Hepatocyte (in vitro differentiated cells): Measurements from ENCODE around the gene MIEF1. TPM values are rescaled to one million over a fixed set of nuclear protein-coding genes. Genes with fewer than 3 reads are reported as not detected.

Experiments
- DNase-seq: peaks from one replicate; pipeline ENCODE4 v3.0.0-alpha.2; 2016; ENCODE audit warnings: low spot score
- H2AFZ ChIP-seq: fragments of 200-600 bp; sonication (generic); 2 replicates; pipeline ENCODE4 v1.6.0; 2016; ENCODE audit warnings: antibody characterized with exemption, mild to moderate bottlenecking
- H3K27ac ChIP-seq: fragments of 200-600 bp; sonication (generic); 2 replicates; pipeline ENCODE4 v1.5.1; 2016; ENCODE audit warnings: mild to moderate bottlenecking
- H3K27me3 ChIP-seq: fragments of 200-600 bp; sonication (generic); 2 replicates; pipeline ENCODE4 v1.6.1; 2016
- H3K36me3 ChIP-seq: fragments of 200-600 bp; sonication (generic); replicated peaks from 2 replicates; pipeline ENCODE4 v1.5.1; 2016; ENCODE audit warnings: low read depth; ENCODE audit not compliant: insufficient read depth
- H3K4me1 ChIP-seq: fragments of 200-600 bp; sonication (generic); 2 replicates; pipeline ENCODE4 v1.5.1; 2016; ENCODE audit warnings: mild to moderate bottlenecking, moderate library complexity; ENCODE audit not compliant: insufficient read depth
- H3K4me2 ChIP-seq: fragments of 200-600 bp; sonication (generic); 2 replicates; pipeline ENCODE4 v1.6.0; 2016
- H3K4me3 ChIP-seq: fragments of 200-600 bp; sonication (generic); 2 replicates; pipeline ENCODE4 v1.5.1; 2016; ENCODE audit warnings: mild to moderate bottlenecking
- H3K79me2 ChIP-seq: fragments of 200-600 bp; sonication (generic); 2 replicates; pipeline ENCODE4 v1.6.0; 2017; ENCODE audit warnings: mild to moderate bottlenecking
- H3K9me2 ChIP-seq: fragments of 200-600 bp; sonication (generic); replicated peaks from 2 replicates; pipeline ENCODE4 v1.6.0; 2017; ENCODE audit warnings: mild to moderate bottlenecking; ENCODE audit not compliant: insufficient read depth
- H3K9me3 ChIP-seq: fragments of 200-600 bp; sonication (generic); 2 replicates; pipeline ENCODE4 v1.5.1; 2016; ENCODE audit warnings: low read depth, mild to moderate bottlenecking
- H4K20me1 ChIP-seq: fragments of 200-600 bp; sonication (generic); 2 replicates; pipeline ENCODE4 v1.6.0; 2016; ENCODE audit warnings: mild to moderate bottlenecking; ENCODE audit not compliant: insufficient read depth, poor library complexity, severe bottlenecking
- EZH2 ChIP-seq: fragments of 200-600 bp; sonication (generic); IDR thresholded peaks from 2 replicates; pipeline ENCODE4 v1.6.1; 2016; ENCODE audit warnings: antibody characterized with exemption, mild to moderate bottlenecking, borderline replicate concordance
- EZH2phosphoT487 ChIP-seq: fragments of 200-600 bp; sonication (generic); IDR thresholded peaks from one replicate; pipeline ENCODE4 v1.6.1; 2018; ENCODE audit warnings: antibody characterized with exemption, mild to moderate bottlenecking, low read depth, moderate library complexity; ENCODE audit not compliant: unreplicated experiment, severe bottlenecking
- WGBS: methylation state at CpG from one replicate; pipeline ENCODE4 v1.1.6; 2016; ENCODE audit warnings: low lambda C conversion rate; ENCODE audit errors: missing lambda C conversion rate; 5-methylcytosine and 5-hydroxymethylcytosine counted together
- polyA plus RNA-seq: library from polyadenylated mRNA; unstranded; fragments of >200 nt; fragmentation: Nextera tagmentation; extraction: Ambion mirVana; gene quantifications from 2 replicates; pipeline ENCODE4 v1.2.1, GENCODE V29; 2016
- total RNA-seq: library from RNA; depleted of rRNA; stranded (reverse); fragments of >200 nt; gene quantifications from 2 replicates; pipeline ENCODE4 v1.2.3, GENCODE V29; 2014
- TF ChIP-seq, protein P1 (sequence below): fragments of 200-600 bp; sonication (generic); IDR thresholded peaks from 2 replicates; pipeline ENCODE4 v1.5.1; 2016; ENCODE audit warnings: antibody characterized with exemption, mild to moderate bottlenecking; ENCODE audit not compliant: poor library complexity

The MIEF1 gene
- total and polyA plus RNA-seq, 2 experiments from 2014 or later: 22.2 to 31.8 TPM

DNA sequence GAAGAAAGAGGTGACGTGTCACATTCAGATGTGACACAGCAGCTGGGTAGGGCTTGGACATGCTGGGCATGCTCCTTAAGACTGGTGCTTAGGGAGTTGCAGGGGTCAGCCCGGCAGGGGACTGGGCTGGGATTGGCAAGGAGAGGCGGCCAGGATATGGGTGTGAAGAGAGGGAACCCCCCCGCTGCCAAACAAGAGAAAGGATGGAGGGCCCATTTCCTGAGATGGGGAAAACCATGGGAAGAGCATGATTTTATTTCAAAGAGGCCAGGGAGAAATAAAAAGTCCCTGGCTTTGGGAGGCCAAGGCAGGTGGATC is 23.5 kb downstream of the MIEF1 start:
- TF ChIP-seq, protein P1, sequence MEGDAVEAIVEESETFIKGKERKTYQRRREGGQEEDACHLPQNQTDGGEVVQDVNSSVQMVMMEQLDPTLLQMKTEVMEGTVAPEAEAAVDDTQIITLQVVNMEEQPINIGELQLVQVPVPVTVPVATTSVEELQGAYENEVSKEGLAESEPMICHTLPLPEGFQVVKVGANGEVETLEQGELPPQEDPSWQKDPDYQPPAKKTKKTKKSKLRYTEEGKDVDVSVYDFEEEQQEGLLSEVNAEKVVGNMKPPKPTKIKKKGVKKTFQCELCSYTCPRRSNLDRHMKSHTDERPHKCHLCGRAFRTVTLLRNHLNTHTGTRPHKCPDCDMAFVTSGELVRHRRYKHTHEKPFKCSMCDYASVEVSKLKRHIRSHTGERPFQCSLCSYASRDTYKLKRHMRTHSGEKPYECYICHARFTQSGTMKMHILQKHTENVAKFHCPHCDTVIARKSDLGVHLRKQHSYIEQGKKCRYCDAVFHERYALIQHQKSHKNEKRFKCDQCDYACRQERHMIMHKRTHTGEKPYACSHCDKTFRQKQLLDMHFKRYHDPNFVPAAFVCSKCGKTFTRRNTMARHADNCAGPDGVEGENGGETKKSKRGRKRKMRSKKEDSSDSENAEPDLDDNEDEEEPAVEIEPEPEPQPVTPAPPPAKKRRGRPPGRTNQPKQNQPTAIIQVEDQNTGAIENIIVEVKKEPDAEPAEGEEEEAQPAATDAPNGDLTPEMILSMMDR: no peak
- TF ChIP-seq EZH2phosphoT487 (no peak), EZH2 (no peak)
- peaks cover 66% of the 10 kb centered on the region for H3K79me2 ChIP-seq
- no peak overlapping the region for H3K4me2 ChIP-seq
- peaks cover 81% of the 10 kb centered on the region for H4K20me1 ChIP-seq
- WGBS: 92% methylated on average over 4 of the region's 4 CpGs
- peaks cover 9% of the 10 kb centered on the region for H3K36me3 ChIP-seq
- no peaks in the 10 kb centered on the region for H3K9me2 ChIP-seq
- peaks cover 36% of the 10 kb centered on the region for H3K4me1 ChIP-seq
- H3K4me3 ChIP-seq: no peak overlapping the region
- H3K27ac ChIP-seq: peak overlapping the region; percentile 23
- H2AFZ ChIP-seq: no peak overlapping the region
- H3K9me3 ChIP-seq: no peaks in the 10 kb centered on the region
- H3K27me3 ChIP-seq: no peaks in the 10 kb centered on the region
- no peak for DNase-seq

DNA sequence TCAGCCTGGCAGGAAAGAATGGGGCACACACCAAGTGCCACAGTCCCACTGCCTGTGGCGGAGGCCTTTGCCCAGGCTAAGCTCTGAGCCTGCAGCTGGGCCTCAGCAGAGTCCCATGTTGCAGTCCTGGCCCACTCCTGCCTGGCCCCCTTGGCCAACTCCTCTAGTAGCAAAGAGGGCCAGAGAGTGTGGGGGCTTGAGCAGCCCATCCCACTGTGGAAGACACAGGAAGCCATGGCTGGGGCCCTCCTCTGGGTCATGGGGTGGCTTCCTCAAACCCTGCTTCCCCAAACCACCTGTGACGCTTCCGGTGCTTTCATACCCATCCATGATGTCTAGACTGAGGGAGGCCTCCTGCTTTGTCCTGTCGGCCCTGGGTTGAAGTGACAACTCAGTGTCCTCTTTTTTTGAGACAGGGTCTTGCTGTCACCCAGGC is 24.7 kb downstream of the MIEF1 start:
- Histone ChIP-seq H3K27me3 (no peaks in the 10 kb centered on the region), H2AFZ (no peak overlapping the region), H4K20me1 (peaks cover 72% of the 10 kb centered on the region), H3K4me3 (no peak overlapping the region), H3K27ac (peak overlapping the region; percentile 27), H3K9me2 (no peaks in the 10 kb centered on the region), H3K4me2 (no peak overlapping the region), H3K9me3 (no peaks in the 10 kb centered on the region), H3K79me2 (peaks cover 66% of the 10 kb centered on the region), H3K36me3 (peaks cover 9% of the 10 kb centered on the region), H3K4me1 (peaks cover 44% of the 10 kb centered on the region)
- DNase-seq: no peak
- TF ChIP-seq, protein P1: no peak
- no peak for TF ChIP-seq EZH2
- no peak for TF ChIP-seq EZH2phosphoT487
- 79% methylated on average over 4 of the region's 4 CpGs for WGBS

DNA sequence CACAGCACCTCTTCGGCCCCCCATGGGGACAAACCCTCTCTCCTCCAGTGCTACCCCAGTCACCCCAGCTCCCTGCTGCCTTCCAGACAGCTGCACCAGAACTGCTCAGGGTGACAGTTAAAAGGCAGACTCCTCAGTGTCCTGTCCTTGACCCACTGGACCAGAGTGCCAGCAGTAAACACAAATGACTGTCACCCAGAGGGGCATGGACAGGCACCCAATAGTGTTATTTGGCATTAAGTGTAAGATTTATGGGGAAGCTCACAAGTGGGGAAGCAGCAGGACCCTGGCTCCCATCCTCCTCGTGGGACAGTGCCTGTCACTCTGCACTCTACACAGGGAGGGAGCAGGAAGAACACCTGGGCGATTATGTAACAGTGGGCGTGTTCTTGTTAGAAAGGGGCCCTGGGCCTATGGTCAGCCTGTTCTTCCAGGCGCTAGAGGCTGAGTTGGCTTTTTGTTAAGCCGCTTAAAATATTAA is 25.4 kb downstream of the MIEF1 start:
- peaks cover 41% of the 10 kb centered on the region for H3K4me1 ChIP-seq
- TF ChIP-seq, protein P1: no peak
- TF ChIP-seq EZH2 (no peak), EZH2phosphoT487 (no peak)
- H3K9me2 ChIP-seq: no peaks in the 10 kb centered on the region
- H3K4me2 ChIP-seq: peak overlapping the region; percentile 18
- peaks cover 64% of the 10 kb centered on the region for H4K20me1 ChIP-seq
- peak; percentile 81 for DNase-seq
- no peak overlapping the region for H2AFZ ChIP-seq
- peaks cover 3% of the 10 kb centered on the region for H3K36me3 ChIP-seq
- H3K9me3 ChIP-seq: no peaks in the 10 kb centered on the region
- 50% methylated on average over 6 of the region's 6 CpGs for WGBS
- H3K4me3 ChIP-seq: no peak overlapping the region
- H3K27ac ChIP-seq: peak overlapping the region; percentile 73
- H3K27me3 ChIP-seq: no peaks in the 10 kb centered on the region
- peaks cover 65% of the 10 kb centered on the region for H3K79me2 ChIP-seq
